GM23338 (cell line): ENCODE results near the gene HMGCL. TPM values are rescaled to one million over a fixed set of nuclear protein-coding genes. Genes with fewer than 3 reads are reported as not detected.
"Not testable (repeated sequence)": the region's sequence is repeated elsewhere in the genome, so short reads cannot be mapped to it uniquely, and the experiment has no call there.

ENCODE experiments used
- ATAC-seq: fragments of 200-7000 bp; cut with Tn5 transposase; 3 replicates; pipeline ENCODE4 v1.9.1; 2020
- DNase-seq: peaks from one replicate; pipeline ENCODE4 v3.0.0-alpha.2; 2015; ENCODE audit warnings: low spot score
- H2AFZ ChIP-seq: fragments of 200-600 bp; sonication (generic); 2 replicates; pipeline ENCODE4 v1.8.0; 2016; ENCODE audit warnings: antibody characterized with exemption, mild to moderate bottlenecking, moderate library complexity
- H3F3A ChIP-seq: fragments of 200-600 bp; sonication (generic); replicated peaks from 2 replicates; pipeline ENCODE4 v1.8.0; 2017; ENCODE audit warnings: antibody characterized with exemption, mixed run types, low read depth
- H3K27ac ChIP-seq: fragments of 200-600 bp; sonication (generic); 2 replicates; pipeline ENCODE4 v1.6.1; 2016; ENCODE audit warnings: low read depth
- H3K27me3 ChIP-seq: fragments of 200-600 bp; sonication (generic); 2 replicates; pipeline ENCODE4 v1.8.0; 2016; ENCODE audit warnings: mild to moderate bottlenecking, mixed run types, moderate library complexity; ENCODE audit not compliant: insufficient read depth
- H3K36me3 ChIP-seq: fragments of 200-600 bp; sonication (generic); 2 replicates; pipeline ENCODE4 v1.8.0; 2016; ENCODE audit warnings: mild to moderate bottlenecking; ENCODE audit not compliant: insufficient read depth
- H3K4me1 ChIP-seq: fragments of 200-600 bp; sonication (generic); 2 replicates; pipeline ENCODE4 v1.8.0; 2016; ENCODE audit warnings: mild to moderate bottlenecking, moderate library complexity; ENCODE audit not compliant: insufficient read depth
- H3K4me2 ChIP-seq: fragments of 200-600 bp; sonication (generic); 2 replicates; pipeline ENCODE4 v1.7.1; 2017; ENCODE audit warnings: mixed run types
- H3K4me3 ChIP-seq: fragments of 200-600 bp; sonication (generic); 2 replicates; pipeline ENCODE4 v1.6.1; 2016; ENCODE audit warnings: mixed run types
- H3K79me2 ChIP-seq: fragments of 200-600 bp; sonication (generic); replicated peaks from 2 replicates; pipeline ENCODE4 v1.8.0; 2017; ENCODE audit warnings: mild to moderate bottlenecking; ENCODE audit not compliant: insufficient read depth
- H3K9me2 ChIP-seq: fragments of 200-600 bp; sonication (generic); 2 replicates; pipeline ENCODE4 v1.8.0; 2017; ENCODE audit not compliant: insufficient read depth
- H4K20me1 ChIP-seq: fragments of 200-600 bp; sonication (generic); replicated peaks from 2 replicates; pipeline ENCODE4 v1.8.0; 2017; ENCODE audit warnings: mild to moderate bottlenecking; ENCODE audit not compliant: insufficient read depth
- H3K27ac Mint-ChIP-seq: 2 replicates; pipeline ENCODE4 v1.8.0; 2020; ENCODE audit warnings: inconsistent platforms, mild to moderate bottlenecking, moderate library complexity, mixed read lengths
- H3K27me3 Mint-ChIP-seq: 3 replicates; pipeline ENCODE4 v1.8.0; 2022; ENCODE audit warnings: low read depth, mild to moderate bottlenecking, moderate library complexity, mixed read lengths, inconsistent platforms; ENCODE audit not compliant: insufficient read depth, poor library complexity
- H3K36me3 Mint-ChIP-seq: 3 replicates; pipeline ENCODE4 v1.8.0; 2021; ENCODE audit warnings: low read depth, mild to moderate bottlenecking, inconsistent platforms, moderate library complexity, mixed read lengths
- H3K4me1 Mint-ChIP-seq: 3 replicates; pipeline ENCODE4 v1.8.0; 2020; ENCODE audit warnings: mild to moderate bottlenecking, inconsistent platforms, mixed read lengths
- H3K4me3 Mint-ChIP-seq: 3 replicates; pipeline ENCODE4 v1.8.0; 2021; ENCODE audit warnings: moderate library complexity, mild to moderate bottlenecking, inconsistent platforms, mixed read lengths
- H3K9me3 Mint-ChIP-seq: 3 replicates; pipeline ENCODE4 v1.8.0; 2020; ENCODE audit warnings: moderate library complexity, mild to moderate bottlenecking, inconsistent platforms, mixed read lengths
- CREB1 ChIP-seq: fragments of 250-450 bp; sonication (Bioruptor Pico); IDR thresholded peaks from 2 replicates; pipeline ENCODE4 v1.5.0; 2020; ENCODE audit warnings: low read depth, mild to moderate bottlenecking, moderate library complexity
- EZH2 ChIP-seq: fragments of 200-600 bp; sonication (generic); IDR thresholded peaks from one replicate; pipeline ENCODE4 v1.8.0; 2017; ENCODE audit warnings: antibody characterized with exemption, mild to moderate bottlenecking, low read depth; ENCODE audit not compliant: unreplicated experiment
- EZH2phosphoT487 ChIP-seq: fragments of 200-600 bp; sonication (generic); IDR thresholded peaks from one replicate; pipeline ENCODE4 v1.8.1; 2018; ENCODE audit warnings: antibody characterized with exemption; ENCODE audit not compliant: unreplicated experiment
- JUNB ChIP-seq: IDR thresholded peaks from one replicate; pipeline ENCODE4 v1.6.1; 2016; ENCODE audit warnings: antibody characterized with exemption; ENCODE audit not compliant: unreplicated experiment
- NANOG ChIP-seq: IDR thresholded peaks from 2 replicates; pipeline ENCODE4 v1.6.1; 2016; ENCODE audit warnings: antibody characterized with exemption, borderline replicate concordance
- POLR2AphosphoS5 ChIP-seq: IDR thresholded peaks from 2 replicates; pipeline ENCODE4 v1.6.1; 2016; ENCODE audit warnings: antibody characterized with exemption, low read depth
- STAT1 ChIP-seq: IDR thresholded peaks from one replicate; pipeline ENCODE4 v1.6.1; 2016; ENCODE audit warnings: antibody characterized with exemption; ENCODE audit not compliant: unreplicated experiment
- ZNF114 ChIP-seq: fragments of 250-450 bp; sonication (Bioruptor Pico); IDR thresholded peaks from 2 replicates; pipeline ENCODE4 v1.5.0; 2020; ENCODE audit warnings: mild to moderate bottlenecking, moderate library complexity
- ZNF331 ChIP-seq: fragments of 250-450 bp; sonication (Bioruptor Pico); IDR thresholded peaks from 2 replicates; pipeline ENCODE4 v1.5.0; 2020; ENCODE audit warnings: low read depth, mild to moderate bottlenecking, moderate library complexity
- polyA plus RNA-seq: library from polyadenylated mRNA; unstranded; fragments of >200 nt; fragmentation: Nextera tagmentation; extraction: Ambion mirVana; gene quantifications from 2 replicates; pipeline ENCODE4 v1.2.1, GENCODE V29; 2016
- total RNA-seq: library from RNA; depleted of rRNA; stranded (reverse); fragments of >200 nt; shearing (Covaris generic); gene quantifications from 2 replicates; pipeline ENCODE4 v1.2.3, GENCODE V29; 2014
- TF ChIP-seq, protein P1 (sequence below): IDR thresholded peaks from 2 replicates; pipeline ENCODE4 v1.6.1; 2016; ENCODE audit warnings: antibody characterized with exemption
- TF ChIP-seq, protein P2 (sequence below), 2 experiments: fragments of 200-600 bp in 1 of 2; sonication (generic) in 1 of 2; conservative IDR thresholded peaks; 2 replicates each; pipeline versions ENCODE4 v1.5.1 to v1.6.1; 2016 to 2017; ENCODE audit warnings: antibody characterized with exemption in 2 of 2, low read depth in 2 of 2, mild to moderate bottlenecking in 2 of 2, moderate library complexity in 1 of 2
- TF ChIP-seq, protein P3 (sequence below): IDR thresholded peaks from one replicate; pipeline ENCODE4 v1.6.1; 2018; ENCODE audit warnings: antibody characterized with exemption; ENCODE audit not compliant: unreplicated experiment

Gene HMGCL
- total and polyA plus RNA-seq, 2 experiments from 2014 or later = 11.6 to 13.7 TPM

DNA sequence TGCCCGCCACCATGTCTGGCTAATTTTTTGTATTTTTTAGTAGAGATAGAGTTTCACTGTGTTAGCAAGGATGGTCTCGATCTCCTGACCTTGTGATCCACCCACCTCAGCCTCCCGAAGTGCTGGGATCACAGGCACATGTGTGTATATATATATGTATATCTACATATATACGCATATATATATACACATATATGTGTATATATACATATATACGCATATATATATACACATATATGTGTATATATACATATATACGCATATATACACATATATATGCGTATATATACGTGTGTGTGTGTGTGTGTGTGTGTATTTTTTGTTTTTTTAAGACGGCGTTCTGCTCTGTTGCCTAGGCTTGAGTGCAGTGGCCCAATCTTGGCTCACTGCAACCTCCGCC, 42.1 kb downstream of the HMGCL start:
- H3K4me3 Mint-ChIP-seq, H3K4me1 ChIP-seq, ATAC-seq, H3K27me3 ChIP-seq, H2AFZ ChIP-seq, H3K4me3 ChIP-seq, H3K9me3 Mint-ChIP-seq, H3K9me2 ChIP-seq, H3K27me3 Mint-ChIP-seq, H3F3A ChIP-seq, H3K27ac ChIP-seq, DNase-seq, H3K27ac Mint-ChIP-seq, H3K4me1 Mint-ChIP-seq, H3K4me2 ChIP-seq: not testable (repeated sequence)
- peaks cover 64% of the 10 kb centered on the region for H3K36me3 Mint-ChIP-seq
- Histone ChIP-seq H3K79me2 (peaks cover 50% of the 10 kb centered on the region), H4K20me1 (peaks cover 19% of the 10 kb centered on the region), H3K36me3 (peaks cover 36% of the 10 kb centered on the region)

DNA sequence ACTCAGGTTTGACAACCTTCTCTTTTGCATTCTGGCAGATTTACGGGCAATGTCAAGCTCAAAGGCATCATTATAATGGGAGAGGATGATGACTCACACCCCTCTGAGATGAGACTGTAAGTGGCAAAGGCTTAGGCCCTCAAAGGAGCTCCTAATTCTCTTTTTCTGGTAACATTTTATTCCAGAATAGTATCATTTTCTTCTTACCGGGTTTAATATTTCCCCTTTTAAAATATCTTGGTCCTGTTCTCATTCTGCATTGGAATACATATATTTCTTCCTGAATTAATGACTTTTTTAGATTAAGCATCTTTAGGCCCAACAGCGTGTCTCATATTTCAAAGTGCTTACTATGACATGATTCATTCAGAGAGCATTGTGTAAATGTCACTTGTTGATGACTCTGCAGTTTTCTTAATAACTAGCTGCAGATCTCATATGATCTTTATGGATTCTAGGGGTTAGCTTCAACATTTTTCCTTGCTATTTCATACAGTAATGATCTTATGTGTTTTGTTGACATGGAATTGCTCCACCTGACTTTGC, 45.3 kb downstream of the HMGCL start:
- H3K4me1 Mint-ChIP-seq = peaks cover 13% of the 10 kb centered on the region
- no peak overlapping the region for H3K27ac Mint-ChIP-seq
- Histone ChIP-seq H4K20me1 (peaks cover 17% of the 10 kb centered on the region), H3K9me2 (no peaks in the 10 kb centered on the region), H3K36me3 (peaks cover 23% of the 10 kb centered on the region), H2AFZ (no peak overlapping the region), H3K27ac (no peak overlapping the region), H3K27me3 (no peaks in the 10 kb centered on the region), H3F3A (peaks cover 4% of the 10 kb centered on the region; the same call in 1 of the 2 replicates), H3K4me2 (peak overlapping the region; percentile 95), H3K4me1 (peaks cover 18% of the 10 kb centered on the region; the same call in 1 of the 2 replicates), H3K4me3 (peak overlapping the region; percentile 97), H3K79me2 (peaks cover 65% of the 10 kb centered on the region)
- DNase-seq = no peak
- peak overlapping the region; percentile 96 for H3K4me3 Mint-ChIP-seq
- no peaks in the 10 kb centered on the region for H3K9me3 Mint-ChIP-seq
- H3K27me3 Mint-ChIP-seq = peaks cover 4% of the 10 kb centered on the region
- H3K36me3 Mint-ChIP-seq = peaks cover 33% of the 10 kb centered on the region
- ATAC-seq = no peak
- TF ChIP-seq ZNF331 = no peak
- TF ChIP-seq NANOG = no peak
- no peak for TF ChIP-seq EZH2phosphoT487
- TF ChIP-seq, protein P1, sequence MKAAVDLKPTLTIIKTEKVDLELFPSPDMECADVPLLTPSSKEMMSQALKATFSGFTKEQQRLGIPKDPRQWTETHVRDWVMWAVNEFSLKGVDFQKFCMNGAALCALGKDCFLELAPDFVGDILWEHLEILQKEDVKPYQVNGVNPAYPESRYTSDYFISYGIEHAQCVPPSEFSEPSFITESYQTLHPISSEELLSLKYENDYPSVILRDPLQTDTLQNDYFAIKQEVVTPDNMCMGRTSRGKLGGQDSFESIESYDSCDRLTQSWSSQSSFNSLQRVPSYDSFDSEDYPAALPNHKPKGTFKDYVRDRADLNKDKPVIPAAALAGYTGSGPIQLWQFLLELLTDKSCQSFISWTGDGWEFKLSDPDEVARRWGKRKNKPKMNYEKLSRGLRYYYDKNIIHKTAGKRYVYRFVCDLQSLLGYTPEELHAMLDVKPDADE = no peak
- TF ChIP-seq POLR2AphosphoS5 = no peak
- TF ChIP-seq, protein P2, sequence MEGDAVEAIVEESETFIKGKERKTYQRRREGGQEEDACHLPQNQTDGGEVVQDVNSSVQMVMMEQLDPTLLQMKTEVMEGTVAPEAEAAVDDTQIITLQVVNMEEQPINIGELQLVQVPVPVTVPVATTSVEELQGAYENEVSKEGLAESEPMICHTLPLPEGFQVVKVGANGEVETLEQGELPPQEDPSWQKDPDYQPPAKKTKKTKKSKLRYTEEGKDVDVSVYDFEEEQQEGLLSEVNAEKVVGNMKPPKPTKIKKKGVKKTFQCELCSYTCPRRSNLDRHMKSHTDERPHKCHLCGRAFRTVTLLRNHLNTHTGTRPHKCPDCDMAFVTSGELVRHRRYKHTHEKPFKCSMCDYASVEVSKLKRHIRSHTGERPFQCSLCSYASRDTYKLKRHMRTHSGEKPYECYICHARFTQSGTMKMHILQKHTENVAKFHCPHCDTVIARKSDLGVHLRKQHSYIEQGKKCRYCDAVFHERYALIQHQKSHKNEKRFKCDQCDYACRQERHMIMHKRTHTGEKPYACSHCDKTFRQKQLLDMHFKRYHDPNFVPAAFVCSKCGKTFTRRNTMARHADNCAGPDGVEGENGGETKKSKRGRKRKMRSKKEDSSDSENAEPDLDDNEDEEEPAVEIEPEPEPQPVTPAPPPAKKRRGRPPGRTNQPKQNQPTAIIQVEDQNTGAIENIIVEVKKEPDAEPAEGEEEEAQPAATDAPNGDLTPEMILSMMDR (conservative IDR thresholded peaks at IDR 0.05; ENCODE audit: low read depth in 2 of 2) = no peak
- TF ChIP-seq STAT1 = no peak
- TF ChIP-seq, protein P3, sequence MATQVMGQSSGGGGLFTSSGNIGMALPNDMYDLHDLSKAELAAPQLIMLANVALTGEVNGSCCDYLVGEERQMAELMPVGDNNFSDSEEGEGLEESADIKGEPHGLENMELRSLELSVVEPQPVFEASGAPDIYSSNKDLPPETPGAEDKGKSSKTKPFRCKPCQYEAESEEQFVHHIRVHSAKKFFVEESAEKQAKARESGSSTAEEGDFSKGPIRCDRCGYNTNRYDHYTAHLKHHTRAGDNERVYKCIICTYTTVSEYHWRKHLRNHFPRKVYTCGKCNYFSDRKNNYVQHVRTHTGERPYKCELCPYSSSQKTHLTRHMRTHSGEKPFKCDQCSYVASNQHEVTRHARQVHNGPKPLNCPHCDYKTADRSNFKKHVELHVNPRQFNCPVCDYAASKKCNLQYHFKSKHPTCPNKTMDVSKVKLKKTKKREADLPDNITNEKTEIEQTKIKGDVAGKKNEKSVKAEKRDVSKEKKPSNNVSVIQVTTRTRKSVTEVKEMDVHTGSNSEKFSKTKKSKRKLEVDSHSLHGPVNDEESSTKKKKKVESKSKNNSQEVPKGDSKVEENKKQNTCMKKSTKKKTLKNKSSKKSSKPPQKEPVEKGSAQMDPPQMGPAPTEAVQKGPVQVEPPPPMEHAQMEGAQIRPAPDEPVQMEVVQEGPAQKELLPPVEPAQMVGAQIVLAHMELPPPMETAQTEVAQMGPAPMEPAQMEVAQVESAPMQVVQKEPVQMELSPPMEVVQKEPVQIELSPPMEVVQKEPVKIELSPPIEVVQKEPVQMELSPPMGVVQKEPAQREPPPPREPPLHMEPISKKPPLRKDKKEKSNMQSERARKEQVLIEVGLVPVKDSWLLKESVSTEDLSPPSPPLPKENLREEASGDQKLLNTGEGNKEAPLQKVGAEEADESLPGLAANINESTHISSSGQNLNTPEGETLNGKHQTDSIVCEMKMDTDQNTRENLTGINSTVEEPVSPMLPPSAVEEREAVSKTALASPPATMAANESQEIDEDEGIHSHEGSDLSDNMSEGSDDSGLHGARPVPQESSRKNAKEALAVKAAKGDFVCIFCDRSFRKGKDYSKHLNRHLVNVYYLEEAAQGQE = no peak
- no peak for TF ChIP-seq JUNB
- TF ChIP-seq EZH2 = no peak
- TF ChIP-seq ZNF114 (CRISPR knock-in tag) = no peak
- TF ChIP-seq CREB1 = no peak
